GM12865 (cell line): Measurements from ENCODE around the gene TINCR.
"Not testable (repeated sequence)": the region's sequence is repeated elsewhere in the genome, so short reads cannot be mapped to it uniquely, and the experiment has no call there.

Experiments used
- DNase-seq: peaks from one replicate; pipeline ENCODE4 v3.0.0; 2010; ENCODE audit warnings: low read depth
- H3K4me3 ChIP-seq: 2 replicates; pipeline ENCODE4 v1.5.1; 2011; ENCODE audit warnings: mild to moderate bottlenecking, low read depth, low read length, control low read depth
- CTCF ChIP-seq: IDR thresholded peaks from 2 replicates; pipeline ENCODE4 v1.5.1; 2011; ENCODE audit warnings: low read length, control low read depth, low read depth, inconsistent platforms; ENCODE audit not compliant: insufficient read depth; ENCODE audit errors: missing control alignments

TINCR gene

GRCh38 chr19:5545051-5545450 is 22.7 kb downstream of the TINCR start:
- no peak for TF ChIP-seq CTCF
- DNase-seq, result no peak
- no peak overlapping the region for H3K4me3 ChIP-seq

GRCh38 chr19:5542665-5543064 is 25.1 kb downstream of the TINCR start:
- DNase-seq, result no peak
- no peak for TF ChIP-seq CTCF
- no peak overlapping the region for H3K4me3 ChIP-seq

GRCh38 chr19:5541456-5541855 is 26.3 kb downstream of the TINCR start:
- no peak overlapping the region for H3K4me3 ChIP-seq
- TF ChIP-seq CTCF, result no peak
- no peak for DNase-seq

GRCh38 chr19:5540208-5540607 is 27.5 kb downstream of the TINCR start:
- TF ChIP-seq CTCF, result no peak
- DNase-seq, result no peak
- H3K4me3 ChIP-seq, result no peak overlapping the region

- H3K4me3 ChIP-seq, result no peak overlapping the region
- no peak for DNase-seq
- no peak for TF ChIP-seq CTCF
Measured at GRCh38 chr19:5537870-5538269, 29.9 kb downstream of the TINCR start.

- DNase-seq, H3K4me3 ChIP-seq: not testable (repeated sequence)
Measured at GRCh38 chr19:5536982-5537579, 30.7 kb downstream of the TINCR start.

GRCh38 chr19:5536337-5536894 is 31.3 kb downstream of the TINCR start:
- no peak overlapping the region for H3K4me3 ChIP-seq
- TF ChIP-seq CTCF, result no peak
- no peak for DNase-seq
